ENCODE measurements around the gene AKIRIN2. TPM values are rescaled to one million over a fixed set of nuclear protein-coding genes. Genes with fewer than 3 reads are reported as not detected.

The AKIRIN2 gene
- total RNA-seq, 4 donors from 2014 or later, result 20.1 to 24.0 (median 21.9) TPM

GRCh38 chr6:87672641-87673040, 29.4 kb downstream of the AKIRIN2 start:
- TF ChIP-seq POLR2A (IDR thresholded peaks at IDR 0.05) (no peak), CTCF (IDR thresholded peaks at IDR 0.05) (no peak)
- Histone ChIP-seq H3K4me1 (peaks cover 14 to 21% of the 10 kb centered on the region in 2 donors), H3K36me3 (peaks cover 3 to 6% of the 10 kb centered on the region in 2 donors), H3K27ac (no peak overlapping the region), H3K9me3 (no peaks in the 10 kb centered on the region), H3K4me3 (replicated peaks in 1 of 3) (no peak overlapping the region), H3K27me3 (no peaks in the 10 kb centered on the region)
- intact Hi-C loops (cut with DNase I), result no loop called here
- no peak for DNase-seq
- WGBS, 2 donors, result 93 to 94% methylated on average over 2 of the region's 2 CpGs

GRCh38 chr6:87671555-87672029, 30.4 kb downstream of the AKIRIN2 start:
- intact Hi-C loops (cut with DNase I), result no loop called here
- WGBS, 2 donors, result 74 to 81% methylated on average over 6 of the region's 6 CpGs
- Histone ChIP-seq H3K27ac (peak overlapping the region; percentile 1 to 71 (median 11)), H3K27me3 (no peaks in the 10 kb centered on the region), H3K36me3 (peaks cover 0 to 3% of the 10 kb centered on the region in 2 donors), H3K4me1 (peaks cover 14 to 21% of the 10 kb centered on the region in 2 donors), H3K4me3 (replicated peaks in 1 of 3) (no peak overlapping the region), H3K9me3 (no peaks in the 10 kb centered on the region)
- TF ChIP-seq CTCF (IDR thresholded peaks at IDR 0.05) (no peak), POLR2A (IDR thresholded peaks at IDR 0.05) (no peak)
- DNase-seq, result no peak

GRCh38 chr6:87670707-87671106, 31.3 kb downstream of the AKIRIN2 start:
- intact Hi-C loops (cut with DNase I), result no loop called here
- peak in 1 of 2 donors; percentile 14 for DNase-seq
- H3K9me3 ChIP-seq, result no peaks in the 10 kb centered on the region
- H3K4me1 ChIP-seq, result peaks cover 14 to 21% of the 10 kb centered on the region in 2 donors
- TF ChIP-seq CTCF (IDR thresholded peaks at IDR 0.05), result no peak
- TF ChIP-seq POLR2A (IDR thresholded peaks at IDR 0.05), result no peak
- peaks cover 0 to 3% of the 10 kb centered on the region in 2 donors for H3K36me3 ChIP-seq
- no peak overlapping the region for H3K4me3 ChIP-seq (replicated peaks in 1 of 3)
- 19 to 21% methylated on average over 2 of the region's 2 CpGs for WGBS, 2 donors
- no peaks in the 10 kb centered on the region for H3K27me3 ChIP-seq
- H3K27ac ChIP-seq, result peak overlapping the region; percentile 1 to 71 (median 11)

GRCh38 chr6:87669051-87669450, 33.0 kb downstream of the AKIRIN2 start:
- Histone ChIP-seq H3K4me1 (peaks cover 6 to 16% of the 10 kb centered on the region in 2 donors), H3K9me3 (no peaks in the 10 kb centered on the region), H3K27ac (no peak overlapping the region), H3K27me3 (no peaks in the 10 kb centered on the region), H3K36me3 (peaks cover 0 to 3% of the 10 kb centered on the region in 2 donors), H3K4me3 (replicated peaks in 1 of 3) (no peak overlapping the region)
- no peak for TF ChIP-seq POLR2A (IDR thresholded peaks at IDR 0.05)
- no peak for TF ChIP-seq CTCF (IDR thresholded peaks at IDR 0.05)
- WGBS, 2 donors, result 80 to 82% methylated on average over 3 of the region's 3 CpGs
- intact Hi-C loops (cut with DNase I), result no loop called here
- no peak for DNase-seq

GRCh38 chr6:87668013-87668412, 34.0 kb downstream of the AKIRIN2 start:
- Histone ChIP-seq H3K4me3 (replicated peaks in 1 of 3) (no peak overlapping the region), H3K27ac (no peak overlapping the region), H3K36me3 (peaks cover 0 to 3% of the 10 kb centered on the region in 2 donors), H3K27me3 (no peaks in the 10 kb centered on the region), H3K4me1 (peaks cover 6 to 16% of the 10 kb centered on the region in 2 donors), H3K9me3 (no peaks in the 10 kb centered on the region)
- TF ChIP-seq CTCF (IDR thresholded peaks at IDR 0.05) (no peak), POLR2A (IDR thresholded peaks at IDR 0.05) (no peak)
- intact Hi-C loops (cut with DNase I), result no loop called here
- DNase-seq, result no peak
- 95 to 96% methylated on average over 2 of the region's 2 CpGs for WGBS, 2 donors
